Measurements from ENCODE around the gene CPLANE1.

CPLANE1 gene

GRCh38 chr5:37063739-37064138, 185.4 kb downstream of the CPLANE1 start:
- DNase-seq (ENCODE audit: low read depth), result no peak

- DNase-seq (ENCODE audit: low read depth), result no peak
These were observed 189.1 kb downstream of the CPLANE1 start for GRCh38 chr5:37060030-37060429.

GRCh38 chr5:37056762-37057161, 192.4 kb downstream of the CPLANE1 start:
- DNase-seq (ENCODE audit: low read depth), result no peak

Data from stimulated activated CD8-positive, alpha-beta memory T cell treated with anti-CD3 and anti-CD28 coated beads, Interleukin-12 subunit alpha, Interleukin-12 subunit beta, amount 100 ng/mL, for 1 hour (primary cell).